PC-3 (cell line): Measurements from ENCODE around the gene TXNL4A. TPM values are rescaled to one million over a fixed set of nuclear protein-coding genes. Genes with fewer than 3 reads are reported as not detected.
"Not testable (repeated sequence)": the region's sequence is repeated elsewhere in the genome, so short reads cannot be mapped to it uniquely, and the experiment has no call there.

Experiments
- ATAC-seq: fragments of 200-7000 bp; cut with Tn5 transposase; 2 replicates; pipeline ENCODE4 v1.9.1; 2020; ENCODE audit warnings: mild to moderate bottlenecking, moderate library complexity
- BruUV-seq: library from RNA; stranded (reverse); fragments of 400-500 nt; replicated peaks from 2 replicates; lab custom pipeline; 2021; lab: Mats Ljungman, UMichigan
- CTCF ChIA-PET: fragments of 300-600 bp; sonication (Branson Sonifier 250); formaldehyde crosslinking; loops from one replicate; lab custom pipeline; 2022; ENCODE audit warnings: antibody characterized with exemption; lab: Charles Lee
- POLR2A ChIA-PET: fragments of 300-600 bp; sonication (Branson Sonifier 250); formaldehyde crosslinking; loops from one replicate; lab custom pipeline; 2022; ENCODE audit warnings: antibody characterized with exemption; ENCODE audit not compliant: unreplicated experiment; lab: Charles Lee
- DNase-seq: peaks from one replicate; pipeline ENCODE4 v3.0.0-alpha.2; 2015
- H2AFZ ChIP-seq: fragments of 300-600 bp; sonication (generic); 2 replicates; pipeline ENCODE4 v1.6.0; 2016; ENCODE audit warnings: antibody characterized with exemption, low read length
- H3F3A ChIP-seq: fragments of 300-600 bp; sonication (generic); one replicate; pipeline ENCODE4 v1.6.0; 2017; ENCODE audit warnings: antibody characterized with exemption, low read length, control low read depth, mild to moderate bottlenecking; ENCODE audit not compliant: unreplicated experiment
- H3K27ac ChIP-seq: fragments of 300-600 bp; sonication (generic); 2 replicates; pipeline ENCODE4 v1.5.1; 2016; ENCODE audit warnings: mild to moderate bottlenecking, low read length
- H3K27me3 ChIP-seq: fragments of 300-600 bp; sonication (generic); 2 replicates; pipeline ENCODE4 v1.6.1; 2016; ENCODE audit warnings: low read length, mixed read lengths
- H3K36me3 ChIP-seq: fragments of 300-600 bp; sonication (generic); 2 replicates; pipeline ENCODE4 v1.6.1; 2016; ENCODE audit warnings: low read depth, mixed run types, low read length, mixed read lengths
- H3K4me1 ChIP-seq: fragments of 300-600 bp; sonication (generic); 2 replicates; pipeline ENCODE4 v1.5.1; 2016; ENCODE audit warnings: low read length; ENCODE audit not compliant: insufficient read depth
- H3K4me2 ChIP-seq: fragments of 300-600 bp; sonication (generic); 2 replicates; pipeline ENCODE4 v1.6.0; 2016; ENCODE audit warnings: low read length
- H3K4me3 ChIP-seq: fragments of 300-600 bp; sonication (generic); 2 replicates; pipeline ENCODE4 v1.5.1; 2016; ENCODE audit warnings: mild to moderate bottlenecking, low read length, mixed read lengths
- H3K79me2 ChIP-seq: fragments of 300-600 bp; sonication (generic); 2 replicates; pipeline ENCODE4 v1.6.1; 2017; ENCODE audit warnings: low read length, mixed read lengths
- H3K9ac ChIP-seq: fragments of 300-600 bp; sonication (generic); 2 replicates; pipeline ENCODE4 v1.6.0; 2016; ENCODE audit warnings: mild to moderate bottlenecking, low read length
- H3K9me2 ChIP-seq: fragments of 300-600 bp; sonication (generic); replicated peaks from 2 replicates; pipeline ENCODE4 v1.6.1; 2016; ENCODE audit warnings: mixed run types, low read length, mixed read lengths
- H3K9me3 ChIP-seq: fragments of 300-600 bp; sonication (generic); 2 replicates; pipeline ENCODE4 v1.6.1; 2016; ENCODE audit warnings: low read length, mixed read lengths
- H4K20me1 ChIP-seq: fragments of 300-600 bp; sonication (generic); 2 replicates; pipeline ENCODE4 v1.6.1; 2016; ENCODE audit warnings: low read length, mixed read lengths
- EZH2 ChIP-seq: fragments of 300-600 bp; sonication (generic); IDR thresholded peaks from one replicate; pipeline ENCODE4 v1.6.1; 2017; ENCODE audit warnings: antibody characterized with exemption, mild to moderate bottlenecking, low read length; ENCODE audit not compliant: unreplicated experiment
- EZH2phosphoT487 ChIP-seq: fragments of 300-600 bp; sonication (generic); IDR thresholded peaks from 2 replicates; pipeline ENCODE4 v1.6.1; 2018; ENCODE audit warnings: mild to moderate bottlenecking, antibody characterized with exemption, low read length, borderline replicate concordance
- intact Hi-C: fragments of 100-400 bp; cut with micrococcal nuclease; formaldehyde crosslinking; loops from 2 replicates; pipeline ENCODE4 v1.9.0; 2023
- total RNA-seq: library from RNA; depleted of rRNA; stranded (reverse); fragments of >200 nt; gene quantifications from 2 replicates; pipeline ENCODE4 v1.2.3, GENCODE V29; 2014
- TF ChIP-seq, protein P1 (sequence below): fragments of 300-600 bp; sonication (generic); conservative IDR thresholded peaks from 2 replicates; pipeline ENCODE4 v1.5.1; 2017; ENCODE audit warnings: antibody characterized with exemption, low read depth, mild to moderate bottlenecking, low read length

Gene TXNL4A
- total RNA-seq, 1 experiment from 2014 or later: 159 TPM

DNA sequence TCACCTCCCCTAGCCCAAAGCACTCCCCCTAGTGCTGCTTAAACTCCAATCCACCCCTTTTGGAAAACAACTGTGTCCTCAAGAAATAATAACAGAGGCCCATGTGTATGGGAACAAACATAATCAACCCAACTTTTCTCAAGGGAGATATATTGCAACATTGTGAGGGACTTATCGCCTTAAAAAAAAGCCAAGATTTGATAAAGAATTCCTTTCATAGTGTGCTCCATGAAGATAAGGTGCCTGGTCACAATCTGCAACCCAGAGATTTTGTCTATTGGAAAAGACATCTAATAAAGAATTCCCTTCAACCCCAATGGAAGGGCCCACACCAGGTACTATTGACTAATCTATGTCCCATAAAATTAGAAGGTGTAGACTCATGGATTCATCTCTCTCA is 41.3 kb upstream of the TXNL4A start:
- intact Hi-C loops: no loop called here
- Histone ChIP-seq H3K79me2 (peaks cover 10% of the 10 kb centered on the region), H3K9me3 (0 out of 2 replicates have a peak, but pooled peaks cover 3% of the 10 kb centered on the region), H3K4me1 (peaks cover 24% of the 10 kb centered on the region), H3K27me3 (no peaks in the 10 kb centered on the region), H3K4me3 (no peak overlapping the region), H4K20me1 (no peaks in the 10 kb centered on the region), H3F3A (no peaks in the 10 kb centered on the region), H3K9ac (no peak overlapping the region), H3K36me3 (peaks cover 3% of the 10 kb centered on the region; the same call in 1 of the 2 replicates), H2AFZ (no peak overlapping the region), H3K9me2 (no peaks in the 10 kb centered on the region), H3K27ac (no peak overlapping the region), H3K4me2 (no peak overlapping the region)
- TF ChIP-seq EZH2phosphoT487 (no peak), EZH2 (no peak)
- TF ChIP-seq, protein P1, sequence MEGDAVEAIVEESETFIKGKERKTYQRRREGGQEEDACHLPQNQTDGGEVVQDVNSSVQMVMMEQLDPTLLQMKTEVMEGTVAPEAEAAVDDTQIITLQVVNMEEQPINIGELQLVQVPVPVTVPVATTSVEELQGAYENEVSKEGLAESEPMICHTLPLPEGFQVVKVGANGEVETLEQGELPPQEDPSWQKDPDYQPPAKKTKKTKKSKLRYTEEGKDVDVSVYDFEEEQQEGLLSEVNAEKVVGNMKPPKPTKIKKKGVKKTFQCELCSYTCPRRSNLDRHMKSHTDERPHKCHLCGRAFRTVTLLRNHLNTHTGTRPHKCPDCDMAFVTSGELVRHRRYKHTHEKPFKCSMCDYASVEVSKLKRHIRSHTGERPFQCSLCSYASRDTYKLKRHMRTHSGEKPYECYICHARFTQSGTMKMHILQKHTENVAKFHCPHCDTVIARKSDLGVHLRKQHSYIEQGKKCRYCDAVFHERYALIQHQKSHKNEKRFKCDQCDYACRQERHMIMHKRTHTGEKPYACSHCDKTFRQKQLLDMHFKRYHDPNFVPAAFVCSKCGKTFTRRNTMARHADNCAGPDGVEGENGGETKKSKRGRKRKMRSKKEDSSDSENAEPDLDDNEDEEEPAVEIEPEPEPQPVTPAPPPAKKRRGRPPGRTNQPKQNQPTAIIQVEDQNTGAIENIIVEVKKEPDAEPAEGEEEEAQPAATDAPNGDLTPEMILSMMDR: no peak
- POLR2A ChIA-PET: no interaction called here
- DNase-seq (no peak), ATAC-seq (no peak)
- CTCF ChIA-PET: no interaction called here
- BruUV-seq: no TSS peak

DNA sequence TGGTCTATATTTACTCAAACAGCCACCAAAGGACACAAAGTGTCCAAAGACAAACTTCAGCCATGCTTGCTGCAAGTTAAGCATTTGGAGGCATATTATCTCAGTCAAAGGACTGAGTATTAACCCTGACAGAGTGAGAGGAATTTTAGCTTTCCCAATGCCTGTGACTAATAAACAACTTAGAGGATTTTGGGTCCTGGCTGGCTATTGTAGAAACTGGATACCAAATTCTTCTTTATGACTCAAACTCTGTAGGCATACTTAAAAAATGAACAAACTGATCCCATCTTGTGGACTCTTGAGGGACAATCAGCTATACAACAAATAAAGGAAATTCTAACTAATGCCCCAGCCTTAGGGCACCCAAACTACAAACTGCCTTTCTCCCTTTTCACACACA is 39.4 kb upstream of the TXNL4A start:
- H3F3A ChIP-seq, BruUV-seq, H3K27me3 ChIP-seq, H3K4me2 ChIP-seq, POLR2A ChIA-PET, H2AFZ ChIP-seq, H3K36me3 ChIP-seq, H3K9ac ChIP-seq, H3K79me2 ChIP-seq, CTCF ChIA-PET, H4K20me1 ChIP-seq, H3K9me2 ChIP-seq, H3K4me3 ChIP-seq: not testable (repeated sequence)
- DNase-seq: peak; percentile 79
- Histone ChIP-seq H3K9me3 (peaks cover 12% of the 10 kb centered on the region; the same call in 1 of the 2 replicates), H3K27ac (peak overlapping the region; percentile 62), H3K4me1 (peaks cover 22% of the 10 kb centered on the region)
- ATAC-seq: peak; percentile 69
- intact Hi-C loops: loop anchor here (2.0 kb wide), 2 partner anchors 41 to 93 kb away; no protein-coding TSS in a partner anchor

DNA sequence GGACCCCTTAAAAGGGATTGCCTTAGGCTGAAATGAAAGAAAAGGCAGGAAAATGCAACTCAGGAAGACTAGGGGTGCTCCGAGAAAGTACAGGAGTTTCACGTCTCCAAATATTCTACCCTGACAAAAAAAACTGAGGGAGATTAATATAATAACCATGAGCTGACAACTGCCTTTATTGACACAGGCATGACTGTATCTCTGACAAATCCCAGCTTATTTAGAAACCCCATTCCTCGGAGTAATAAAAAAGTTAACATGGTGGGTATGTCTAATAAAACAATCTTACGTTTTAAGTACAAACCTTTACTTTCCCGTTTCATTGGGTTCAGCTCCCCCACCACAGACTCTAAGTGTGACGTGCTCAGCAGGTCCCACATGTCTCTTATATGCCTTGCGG is 38.0 kb upstream of the TXNL4A start:
- Histone ChIP-seq H3K4me3 (peak overlapping the region; percentile 45), H3K9me2 (no peaks in the 10 kb centered on the region), H2AFZ (peak overlapping the region; percentile 44; the same call in 1 of the 2 replicates), H3K4me2 (peak overlapping the region; percentile 76), H3K79me2 (no peaks in the 10 kb centered on the region), H4K20me1 (no peaks in the 10 kb centered on the region), H3K27me3 (no peaks in the 10 kb centered on the region), H3K9ac (0 out of 2 replicates have a peak overlapping the region, but pooled peaks have one; percentile 11), H3K27ac (peak overlapping the region; percentile 62), H3K4me1 (peaks cover 21% of the 10 kb centered on the region), H3K36me3 (peaks cover 9% of the 10 kb centered on the region; the same call in 1 of the 2 replicates), H3K9me3 (peaks cover 26% of the 10 kb centered on the region), H3F3A (no peaks in the 10 kb centered on the region)
- ChIA-PET POLR2A (interaction anchor here (0.6 to 0.9 kb wide), 2 partner anchors 16 to 56 kb away, joined by 3 to 4 read pairs; no protein-coding TSS in a partner anchor), CTCF (interaction anchor here (0.6 kb wide), 2 partner anchors 40 to 42 kb away, joined by 3 to 5 read pairs; no protein-coding TSS in a partner anchor)
- TF ChIP-seq, protein P1: no peak
- no peak for TF ChIP-seq EZH2
- no peak for TF ChIP-seq EZH2phosphoT487
- DNase-seq: peak; percentile 75
- peak; percentile 85 for ATAC-seq
- BruUV-seq: no TSS peak
- intact Hi-C loops: loop anchor here (2.0 kb wide), 2 partner anchors 40 to 92 kb away; no protein-coding TSS in a partner anchor
